K562 (cell line): ENCODE measurements around the gene PLD3.

Experiments used
- BCL6 ChIP-seq: fragments of 250-450 bp; sonication (Bioruptor Pico); IDR thresholded peaks from 2 replicates; pipeline ENCODE4 v1.4.0; 2020
- JUND ChIP-seq, 2 experiments: IDR thresholded peaks; 2 replicates in 1 of 2; 3 replicates in 1 of 2; pipeline ENCODE4 v1.6.1; 2011; ENCODE audit warnings: borderline replicate concordance in 2 of 2, low read depth in 2 of 2, low read length in 2 of 2, improper control_type of control experiment in 1 of 2, missing biosample characterization in 1 of 2, missing genetic modification characterization in 1 of 2, missing genetic modification reagents in 1 of 2
- MXI1 ChIP-seq: IDR thresholded peaks from 2 replicates; pipeline ENCODE4 v1.6.1; 2011; ENCODE audit warnings: low read depth, mild to moderate bottlenecking, improper control_type of control experiment, low read length
- PHF8 ChIP-seq: fragments of 200-600 bp; sonication (generic); IDR thresholded peaks from 2 replicates; pipeline ENCODE4 v1.6.1; 2012; ENCODE audit warnings: mixed run types, mild to moderate bottlenecking, inconsistent platforms, low read length, moderate library complexity, borderline replicate concordance
- ZSCAN29 ChIP-seq: fragments of 450-650 bp; IDR thresholded peaks from 2 replicates; pipeline ENCODE4 v1.6.1; 2017
- TF ChIP-seq, protein P1 (sequence below), 3 experiments: IDR thresholded peaks in 2 of 3; conservative IDR thresholded peaks in 1 of 3; 2 replicates each; pipeline ENCODE4 v1.5.1; 2011 to 2012; ENCODE audit warnings: low read length in 3 of 3, mild to moderate bottlenecking in 3 of 3, control low read depth in 2 of 3, improper control_type of control experiment in 1 of 3, inconsistent platforms in 1 of 3, low read depth in 1 of 3, mixed read lengths in 1 of 3, moderate library complexity in 1 of 3; ENCODE audit not compliant: insufficient read depth in 2 of 3

GRCh38 chr19:40413291-40413845, 64.9 kb downstream of the PLD3 start, which contains the start of gene PRX:
- TF ChIP-seq, protein P1, sequence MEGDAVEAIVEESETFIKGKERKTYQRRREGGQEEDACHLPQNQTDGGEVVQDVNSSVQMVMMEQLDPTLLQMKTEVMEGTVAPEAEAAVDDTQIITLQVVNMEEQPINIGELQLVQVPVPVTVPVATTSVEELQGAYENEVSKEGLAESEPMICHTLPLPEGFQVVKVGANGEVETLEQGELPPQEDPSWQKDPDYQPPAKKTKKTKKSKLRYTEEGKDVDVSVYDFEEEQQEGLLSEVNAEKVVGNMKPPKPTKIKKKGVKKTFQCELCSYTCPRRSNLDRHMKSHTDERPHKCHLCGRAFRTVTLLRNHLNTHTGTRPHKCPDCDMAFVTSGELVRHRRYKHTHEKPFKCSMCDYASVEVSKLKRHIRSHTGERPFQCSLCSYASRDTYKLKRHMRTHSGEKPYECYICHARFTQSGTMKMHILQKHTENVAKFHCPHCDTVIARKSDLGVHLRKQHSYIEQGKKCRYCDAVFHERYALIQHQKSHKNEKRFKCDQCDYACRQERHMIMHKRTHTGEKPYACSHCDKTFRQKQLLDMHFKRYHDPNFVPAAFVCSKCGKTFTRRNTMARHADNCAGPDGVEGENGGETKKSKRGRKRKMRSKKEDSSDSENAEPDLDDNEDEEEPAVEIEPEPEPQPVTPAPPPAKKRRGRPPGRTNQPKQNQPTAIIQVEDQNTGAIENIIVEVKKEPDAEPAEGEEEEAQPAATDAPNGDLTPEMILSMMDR (IDR thresholded peaks at IDR 0.05 in 2 of 3, conservative IDR thresholded peaks at IDR 0.05 in 1 of 3; ENCODE audit: insufficient read depth in 2 of 3, low read depth in 1 of 3, low read length in 3 of 3), result no peak
- no peak for TF ChIP-seq ZSCAN29
- TF ChIP-seq MXI1, result no peak
- no peak for TF ChIP-seq JUND (IDR thresholded peaks at IDR 0.05; ENCODE audit: borderline replicate concordance, low read depth, low read length)
- TF ChIP-seq JUND (tag; IDR thresholded peaks at IDR 0.05; ENCODE audit: borderline replicate concordance, low read depth, low read length), result no peak
- TF ChIP-seq PHF8, result no peak
- TF ChIP-seq BCL6 (CRISPR knock-in tag), result no peak
